GM18520 (cell line): ENCODE measurements around the gene FRY.

ENCODE experiments used
- ATAC-seq: cut with Tn5 transposase; IDR thresholded peaks from one replicate; pipeline ENCODE4 v1.9.1; 2021; ENCODE audit not compliant: unreplicated experiment

FRY gene

DNA sequence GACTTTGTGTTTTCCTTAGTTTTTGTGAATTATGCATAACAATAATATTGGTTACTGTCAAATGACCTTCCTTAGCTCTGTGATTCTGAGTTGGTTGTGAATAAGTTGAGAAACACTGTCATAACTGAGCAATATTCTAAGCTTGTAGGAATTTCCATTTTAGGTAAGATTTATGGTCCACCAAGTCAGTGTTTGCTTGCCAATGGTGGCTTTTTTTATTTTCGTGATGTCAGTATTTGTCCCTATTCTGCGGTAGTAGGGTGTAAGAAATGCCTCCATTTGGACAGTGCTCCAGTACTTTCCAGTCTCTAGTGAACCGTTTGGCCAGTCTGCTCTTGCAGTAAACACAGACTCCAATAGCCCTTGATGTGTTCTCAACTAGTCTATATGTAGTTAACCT is 94.7 kb downstream of the FRY start:
- no peak for ATAC-seq

DNA sequence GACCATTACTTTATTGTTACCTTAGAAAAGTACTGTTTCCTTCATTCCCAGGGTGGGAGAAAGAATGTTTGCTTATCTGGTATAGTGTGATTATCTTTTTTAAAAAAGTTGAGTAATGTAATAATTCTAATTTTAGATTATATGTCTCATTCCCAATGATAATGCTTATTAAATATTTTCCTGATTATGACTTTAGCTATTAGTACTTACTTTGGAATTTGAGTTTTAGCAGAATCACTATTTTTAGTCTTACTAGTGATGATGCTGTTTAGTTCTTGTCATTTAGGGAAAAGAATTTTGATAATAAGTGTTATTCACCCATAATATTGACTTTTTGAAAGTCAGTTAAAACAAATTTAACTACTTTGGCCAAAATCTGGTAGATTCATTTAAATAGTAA is 95.2 kb downstream of the FRY start:
- no peak for ATAC-seq

DNA sequence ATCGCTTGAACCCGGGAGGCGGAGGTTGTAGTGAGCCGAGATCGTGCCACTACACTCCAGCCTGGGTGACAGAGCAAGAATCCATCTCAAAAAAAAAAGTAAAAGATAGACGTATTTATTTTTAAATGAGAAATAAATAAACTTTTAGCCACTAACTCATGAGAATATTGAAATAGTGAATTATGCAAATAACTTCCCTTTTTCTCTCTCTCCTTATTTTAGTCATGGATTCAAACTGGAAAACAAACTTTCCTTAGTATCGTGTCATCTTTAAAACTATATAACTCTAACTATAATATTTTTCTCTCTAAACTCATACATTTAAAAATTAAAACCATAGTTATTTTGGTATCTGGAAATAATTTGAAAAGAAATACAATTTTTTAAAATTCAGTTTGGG is 96.1 kb downstream of the FRY start:
- no peak for ATAC-seq

DNA sequence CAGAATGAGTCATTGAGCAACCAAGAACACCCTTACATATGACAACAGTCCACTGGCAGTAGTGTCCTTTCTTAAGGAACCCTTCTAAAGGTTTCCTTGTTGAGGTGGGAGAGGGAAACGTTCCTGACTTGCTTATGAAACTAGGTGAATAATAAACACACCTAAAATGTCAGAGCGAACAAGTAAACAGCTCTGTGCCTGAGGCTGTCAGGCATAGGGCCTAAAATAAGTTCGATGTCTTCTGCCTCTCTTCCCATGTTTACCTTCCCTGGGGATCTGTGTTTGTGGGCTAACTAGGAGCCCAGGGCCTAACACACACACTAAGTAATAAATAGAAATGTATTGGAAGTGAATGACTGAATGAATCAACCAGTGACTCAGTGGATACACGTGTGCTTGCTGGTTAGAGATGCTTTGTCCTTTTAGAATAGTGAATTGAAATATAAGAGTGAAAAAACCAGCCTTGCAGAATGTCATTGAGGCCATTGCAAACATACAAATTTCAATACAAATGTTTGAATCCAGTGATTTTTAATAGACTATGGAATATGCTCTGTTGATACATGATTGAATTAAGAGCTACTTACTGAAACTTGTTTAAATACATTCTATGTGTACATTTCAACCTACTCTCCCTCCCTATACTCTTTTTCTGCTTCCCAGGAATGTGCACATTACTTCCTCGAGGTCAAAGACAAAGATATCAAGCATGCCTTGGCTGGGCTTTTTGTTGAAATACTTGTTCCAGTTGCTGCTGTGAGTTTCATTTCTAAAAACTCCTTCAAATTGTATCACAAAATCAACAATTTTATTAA is 102.9 kb downstream of the FRY start:
- ATAC-seq, result no peak

DNA sequence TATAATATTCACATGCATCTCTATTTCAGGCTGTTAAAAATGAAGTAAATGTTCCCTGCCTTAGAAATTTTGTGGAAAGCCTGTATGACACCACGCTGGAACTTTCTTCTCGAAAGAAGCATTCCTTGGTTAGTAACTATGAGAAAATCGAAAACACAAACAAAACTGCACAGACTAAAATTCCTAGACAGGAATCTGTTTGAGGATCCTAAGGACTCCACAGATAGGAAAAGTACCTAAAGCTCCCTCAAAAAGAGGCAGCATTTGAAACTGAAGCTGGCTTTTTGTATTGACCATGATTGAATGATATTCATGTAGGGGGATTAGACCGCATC is 103.4 kb downstream of the FRY start:
- no peak for ATAC-seq

DNA sequence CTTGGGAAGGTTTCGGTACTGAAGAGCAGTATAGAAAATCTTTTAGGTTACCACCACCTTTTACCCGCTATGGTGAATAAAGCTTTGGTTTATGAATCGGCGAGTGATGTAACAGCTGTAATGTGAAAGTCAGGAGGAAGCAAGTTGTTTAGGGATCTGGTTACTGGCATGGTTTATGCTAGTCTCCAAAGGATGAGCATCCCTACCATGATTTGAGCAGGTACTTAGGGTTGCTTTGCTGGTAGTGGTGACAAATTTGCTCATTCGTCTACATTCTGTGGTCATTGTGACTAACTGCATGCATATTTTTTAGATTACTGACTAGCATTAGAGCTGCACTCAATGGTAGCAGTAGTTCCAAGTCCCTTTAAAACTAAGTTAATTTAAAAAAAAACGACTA is 104.1 kb downstream of the FRY start:
- ATAC-seq, result no peak

DNA sequence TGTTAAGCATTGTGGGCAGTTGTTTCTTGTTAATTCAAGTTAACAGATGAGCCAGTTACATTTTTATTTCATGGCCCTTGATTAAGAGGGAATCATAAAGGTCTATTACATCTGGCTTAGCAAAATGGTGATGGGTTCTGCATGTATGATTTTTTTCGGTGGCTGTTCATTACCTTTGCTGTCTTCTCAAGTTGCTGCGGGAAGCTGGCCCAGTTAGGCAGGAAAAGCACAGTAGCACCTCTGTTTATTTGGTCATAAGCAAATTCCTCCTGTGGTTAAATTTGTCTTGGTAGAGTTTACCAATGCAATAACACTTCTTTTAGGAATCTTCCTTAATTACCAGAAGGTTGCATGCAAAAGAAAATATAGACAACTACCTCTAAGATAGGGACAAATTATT is 104.5 kb downstream of the FRY start:
- ATAC-seq, result no peak

DNA sequence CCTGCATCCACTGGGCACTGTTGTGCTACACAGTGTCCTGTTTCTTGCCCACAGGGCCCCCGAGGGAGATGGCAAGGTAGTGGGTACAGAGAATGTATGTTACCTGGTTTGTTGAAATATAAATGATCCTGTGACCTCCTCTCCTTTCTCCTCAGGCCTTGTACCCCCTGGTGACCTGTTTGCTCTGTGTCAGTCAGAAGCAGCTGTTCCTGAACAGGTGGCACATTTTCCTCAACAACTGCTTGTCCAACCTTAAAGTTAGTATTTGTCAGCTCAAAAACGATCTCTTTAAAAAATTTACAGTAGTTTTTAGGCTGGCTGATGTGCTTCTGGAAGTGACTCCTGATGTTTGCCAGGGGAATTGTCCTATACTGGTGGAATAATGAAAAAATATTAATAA is 105.1 kb downstream of the FRY start:
- ATAC-seq, result no peak

DNA sequence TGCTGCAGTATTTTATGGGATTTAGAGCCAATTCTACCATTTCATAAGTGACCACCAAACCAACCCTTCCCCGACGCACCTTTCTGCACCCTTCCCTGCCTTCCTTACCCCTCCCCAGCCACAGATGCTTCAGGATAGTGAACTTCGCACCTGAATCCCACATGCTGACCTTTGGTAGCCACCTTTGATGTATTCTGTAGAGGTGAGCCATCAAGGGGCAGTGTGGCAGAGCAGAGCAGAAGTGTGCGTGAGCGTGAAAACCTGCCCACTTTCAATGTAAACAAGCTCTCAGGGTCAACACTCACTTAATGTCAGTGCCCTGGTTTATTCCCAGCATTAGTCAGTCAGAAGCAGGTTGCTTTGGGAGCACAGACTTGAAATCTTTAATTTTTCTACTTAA is 107.7 kb downstream of the FRY start:
- no peak for ATAC-seq

DNA sequence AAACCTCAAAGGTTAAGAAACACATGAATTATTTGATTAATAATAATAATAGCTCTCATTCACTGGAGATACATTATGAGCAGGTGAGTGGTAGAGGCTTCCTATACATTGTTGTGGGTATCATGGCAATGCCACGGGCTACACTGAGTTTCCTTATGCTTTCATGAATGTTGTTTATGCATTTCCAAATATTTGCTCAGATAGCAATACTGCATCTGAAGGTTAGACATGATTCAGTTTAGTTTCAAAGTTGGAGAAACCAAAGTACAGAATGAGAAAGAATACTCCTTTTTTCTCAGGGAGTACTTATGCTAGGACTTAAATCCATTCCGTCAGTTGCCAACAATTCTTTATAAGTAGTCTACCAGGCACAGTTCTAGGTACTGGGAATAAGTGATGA is 108.5 kb downstream of the FRY start:
- no peak for ATAC-seq

DNA sequence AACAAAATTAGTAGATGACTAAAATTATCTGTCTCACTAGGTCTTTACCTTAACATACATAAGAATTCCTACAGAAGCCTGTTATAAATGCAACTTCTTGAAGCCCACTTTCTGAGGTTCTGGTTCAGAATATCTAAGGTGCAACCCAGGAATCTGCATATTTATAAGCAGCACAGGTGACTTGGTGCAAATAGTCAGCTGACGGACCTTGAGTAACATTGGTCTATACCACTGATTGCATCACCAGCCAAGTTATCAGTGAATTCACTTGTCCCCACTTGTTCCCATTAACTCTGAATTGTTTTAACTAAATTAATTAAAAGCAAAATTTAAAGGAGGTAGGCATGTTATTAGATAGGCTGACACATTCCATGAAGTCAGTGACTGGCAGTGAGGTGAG is 109.9 kb downstream of the FRY start:
- no peak for ATAC-seq

DNA sequence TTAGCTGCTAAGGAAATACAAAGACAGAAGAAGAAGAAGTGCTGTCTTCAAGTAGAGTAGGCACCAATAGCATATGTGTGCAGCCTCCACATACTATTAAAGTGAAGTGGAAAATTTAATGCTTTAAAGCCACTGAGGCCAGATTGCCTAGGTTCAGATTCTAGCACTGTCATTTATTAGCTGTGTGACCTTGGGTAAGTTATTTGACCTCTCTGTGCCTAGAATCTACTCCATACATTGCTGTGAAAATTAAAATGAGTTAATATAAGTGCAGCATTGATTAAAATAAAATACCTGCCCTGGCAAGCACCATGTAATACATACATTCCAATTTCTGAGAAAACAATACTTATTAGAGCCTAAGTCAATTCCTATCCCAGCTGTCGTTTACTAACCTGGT is 110.5 kb downstream of the FRY start:
- no peak for ATAC-seq

DNA sequence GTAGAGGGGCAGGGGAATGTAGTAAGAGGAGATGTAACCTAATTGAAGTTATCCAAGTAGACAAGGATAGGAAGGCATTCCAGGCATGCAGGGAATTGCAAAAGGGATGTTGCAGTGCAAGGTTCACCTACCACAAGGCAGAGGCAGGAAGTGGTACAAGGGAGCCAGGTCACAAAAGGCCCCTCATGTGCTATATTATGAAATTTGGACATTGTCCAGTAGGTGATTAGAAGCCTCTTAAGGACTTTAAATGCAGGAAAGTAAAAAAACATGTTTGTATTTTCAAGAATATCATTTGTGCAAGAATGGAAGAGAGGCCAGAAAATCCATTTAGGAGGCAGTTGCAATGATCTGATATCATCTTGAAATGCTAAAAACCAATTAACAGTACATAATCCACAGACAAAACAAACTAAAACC is 111.4 kb downstream of the FRY start:
- no peak for ATAC-seq

DNA sequence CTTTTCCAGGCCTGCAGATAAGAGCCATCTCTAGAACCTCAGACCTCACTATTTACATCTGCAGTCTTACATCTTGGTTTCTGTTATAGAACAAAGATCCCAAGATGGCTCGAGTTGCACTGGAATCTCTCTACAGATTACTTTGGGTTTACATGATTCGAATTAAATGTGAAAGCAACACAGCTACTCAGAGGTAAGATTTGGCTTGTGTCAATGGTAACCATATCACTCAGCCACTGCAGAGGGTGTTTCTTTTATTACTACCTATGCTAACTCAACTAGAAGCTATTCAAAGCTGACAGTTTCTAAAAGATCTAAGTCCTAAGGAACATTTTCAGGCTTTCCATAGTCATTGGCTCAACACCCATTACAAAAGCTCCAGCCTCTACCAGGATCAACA is 115.6 kb downstream of the FRY start:
- ATAC-seq, result no peak

DNA sequence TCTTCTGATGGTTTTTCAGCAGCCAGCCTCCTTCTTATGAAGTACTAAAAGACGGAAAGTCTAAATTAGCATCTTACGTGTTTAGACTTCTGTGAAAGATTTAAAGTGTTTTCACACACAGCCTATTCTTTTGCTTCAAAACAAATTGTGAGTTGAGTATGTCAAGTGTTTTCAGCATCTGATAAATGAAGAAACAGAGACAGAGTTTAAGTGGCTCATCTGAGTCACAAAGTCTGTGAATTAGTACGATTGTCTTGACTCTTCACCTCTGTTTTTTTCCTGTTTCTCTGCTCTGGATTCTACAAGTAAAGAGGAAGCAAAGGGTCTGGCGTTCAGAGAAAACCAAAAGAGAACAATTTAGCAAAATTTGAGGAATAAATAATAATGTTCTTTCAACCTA is 116.4 kb downstream of the FRY start:
- ATAC-seq, result no peak

DNA sequence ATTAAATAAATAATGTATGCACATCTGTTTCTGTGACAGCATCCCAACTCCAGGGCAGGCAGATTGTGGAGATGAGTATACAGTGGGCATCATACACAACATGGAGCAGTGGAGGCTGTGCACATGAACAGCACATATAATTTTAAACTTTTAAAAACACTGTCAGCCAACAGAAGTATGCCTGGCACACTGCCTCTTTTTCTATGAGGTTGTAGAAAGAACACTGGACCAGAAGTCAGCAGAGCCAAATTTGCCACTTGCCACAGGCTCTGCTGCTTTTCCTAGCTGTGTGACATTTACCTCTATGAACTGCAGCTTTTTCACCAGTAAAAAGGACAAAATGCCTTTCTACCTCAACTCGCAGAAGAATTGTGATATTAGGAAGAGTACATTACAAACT is 118.7 kb downstream of the FRY start:
- no peak for ATAC-seq

DNA sequence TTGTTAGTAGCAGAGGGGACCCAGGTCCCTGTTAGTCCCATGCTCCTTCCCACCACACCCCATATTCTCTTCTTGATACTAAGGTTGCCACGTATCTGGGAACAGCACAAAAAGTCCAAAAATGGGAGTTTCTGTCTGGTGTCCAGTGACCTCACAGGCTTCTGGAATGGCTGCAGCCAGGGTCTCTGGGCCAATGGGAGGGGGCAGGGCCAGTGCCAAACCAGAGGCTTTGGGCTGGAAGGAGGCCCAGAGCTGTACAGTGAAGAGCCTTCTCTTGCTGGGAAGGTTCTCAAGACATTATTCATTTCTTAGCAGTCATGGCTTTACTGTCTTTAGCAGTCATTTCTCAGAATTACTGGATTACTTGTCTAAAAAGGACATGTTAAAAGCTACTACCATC is 119.2 kb downstream of the FRY start:
- no peak for ATAC-seq

DNA sequence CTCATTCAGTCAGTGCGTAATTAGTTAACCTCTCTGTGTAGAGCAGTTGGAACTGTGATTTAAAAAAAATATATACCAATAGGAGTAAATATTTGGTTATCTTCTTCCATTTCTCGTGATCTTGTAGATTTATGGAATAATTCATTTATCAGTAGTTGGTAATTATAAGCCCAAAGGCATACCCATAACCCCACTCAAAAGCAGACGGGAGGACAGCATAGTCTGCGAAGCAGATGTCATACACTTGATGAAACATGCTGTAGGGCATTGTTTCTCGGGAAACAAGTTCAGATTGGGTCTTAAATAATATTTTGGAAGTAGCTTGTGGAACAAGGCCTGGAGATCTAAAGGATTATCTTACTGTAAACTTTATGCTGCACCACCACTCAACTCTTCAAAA is 119.7 kb downstream of the FRY start:
- ATAC-seq, result no peak

DNA sequence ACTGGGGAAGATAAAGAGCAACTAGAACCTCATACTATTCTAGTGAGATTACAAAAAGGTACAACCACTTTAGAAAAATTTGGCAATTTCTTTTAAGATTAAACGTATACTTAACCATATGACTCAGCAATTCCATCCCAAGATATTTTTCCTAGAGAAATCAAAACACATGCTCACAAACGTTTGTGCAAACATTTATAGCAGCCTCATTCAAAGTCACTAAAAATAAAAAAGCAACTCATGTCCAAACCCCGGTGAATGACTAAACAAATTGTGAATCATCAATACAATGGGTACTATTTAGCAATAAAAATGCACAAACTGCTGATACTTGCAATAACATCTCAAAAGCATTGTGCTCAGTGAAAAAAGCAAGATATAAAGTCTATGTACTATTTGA is 121.5 kb downstream of the FRY start:
- ATAC-seq, result no peak

DNA sequence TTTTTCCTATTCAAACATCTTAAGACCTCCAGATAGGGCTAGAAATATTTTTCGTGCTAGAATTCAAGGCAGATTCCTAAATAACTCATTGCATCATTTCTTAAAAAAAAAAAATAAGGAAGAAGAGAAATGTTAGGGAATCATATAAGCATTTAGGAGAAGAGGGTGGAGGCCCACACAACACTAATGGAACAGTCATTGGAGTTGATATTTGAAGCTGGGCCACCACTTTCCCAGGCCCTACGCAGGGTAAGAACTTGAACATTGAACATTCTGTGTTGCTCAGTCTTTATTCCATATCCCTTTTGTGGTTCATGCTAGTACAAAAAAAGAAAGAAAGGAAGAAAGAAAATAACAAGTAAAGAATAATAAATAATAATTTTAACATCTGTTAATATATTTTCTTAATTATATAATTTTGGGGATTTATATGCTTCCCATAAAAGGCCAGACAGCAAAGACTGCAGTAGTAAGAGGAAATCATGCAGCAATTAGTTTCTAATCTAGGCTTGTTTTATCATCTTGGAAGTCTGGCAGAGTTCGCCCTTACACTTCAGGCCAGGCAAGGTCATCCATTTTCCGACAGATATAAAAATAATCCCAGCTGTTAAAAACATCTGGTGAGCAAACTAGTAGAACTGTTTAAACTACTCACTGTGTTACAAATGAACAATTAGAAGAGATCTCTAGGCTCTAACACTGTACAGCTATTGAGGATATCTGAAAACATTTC is 127.7 kb downstream of the FRY start:
- ATAC-seq, result no peak

DNA sequence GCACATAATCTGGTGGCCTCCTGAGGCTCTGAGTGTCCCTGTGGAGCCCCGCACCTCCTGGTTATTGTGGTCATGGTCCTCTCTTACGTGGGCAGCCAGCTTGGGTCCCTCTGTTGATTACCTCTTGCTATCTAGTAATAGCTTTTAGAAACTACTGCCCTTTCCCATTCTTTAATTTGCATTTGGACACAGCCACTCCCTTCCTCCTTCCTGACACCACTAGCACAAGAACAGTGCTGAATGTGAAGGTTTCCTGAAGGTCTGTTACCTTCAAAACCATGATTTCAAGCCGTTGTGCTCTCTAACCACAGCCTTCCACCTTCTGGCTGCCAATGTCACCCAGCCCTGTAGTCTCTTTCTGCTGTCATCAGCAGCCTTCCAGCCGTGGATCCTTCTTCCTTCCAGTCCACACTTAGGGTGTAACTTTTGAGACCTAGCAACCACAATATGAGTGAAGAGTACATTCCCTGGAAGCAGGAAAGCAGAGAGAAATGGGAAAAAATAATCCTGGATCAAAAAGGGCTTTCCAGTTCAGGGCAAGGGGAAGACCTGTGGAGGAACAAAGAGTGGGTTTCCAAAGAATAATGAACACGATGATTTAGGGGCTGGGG is 130.9 kb downstream of the FRY start:
- no peak for ATAC-seq

DNA sequence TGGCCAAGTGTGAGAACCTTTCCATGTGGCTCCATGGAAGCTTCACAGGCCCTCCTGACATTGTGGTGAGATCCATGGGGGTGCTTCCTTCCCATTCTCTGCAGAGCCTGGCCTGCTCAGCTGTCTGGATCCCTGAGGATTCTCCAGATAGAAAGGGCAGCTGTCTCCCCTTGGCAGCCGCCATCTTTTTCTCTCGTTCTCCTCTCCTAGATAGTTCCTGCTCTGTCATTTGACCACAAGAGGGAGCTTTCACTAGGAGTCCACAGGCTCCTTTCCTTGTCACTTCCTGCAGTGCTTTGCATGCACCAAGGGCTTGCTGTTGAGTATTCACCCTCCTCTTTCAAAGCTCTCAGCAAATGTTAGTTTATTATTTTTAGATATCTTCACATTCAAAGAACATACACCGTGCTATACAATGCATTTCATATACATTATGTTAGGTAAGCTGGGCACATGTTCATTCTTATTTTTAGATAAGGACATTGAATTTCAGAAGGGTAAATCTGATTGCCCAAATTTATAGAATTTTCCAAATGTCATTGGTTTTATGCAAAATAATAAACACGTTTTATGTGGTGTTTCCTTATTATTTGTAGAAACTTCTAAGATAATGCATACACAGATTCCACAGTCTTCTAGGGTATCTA is 133.2 kb downstream of the FRY start:
- no peak for ATAC-seq
